HEK293 (cell line): ENCODE measurements around the gene SNCAIP.

ENCODE experiments used
- CTCF ChIA-PET: fragments of 350-600 bp; formaldehyde crosslinking; extraction: SDS; loops from one replicate; lab custom pipeline; 2021; ENCODE audit warnings: antibody characterized with exemption; lab: Yijun Ruan, JAX
- POLR2A ChIA-PET: fragments of 300-600 bp; formaldehyde crosslinking; extraction: SDS; loops from one replicate; lab custom pipeline; 2020; ENCODE audit warnings: antibody characterized with exemption, inconsistent platforms; lab: Yijun Ruan, JAX
- H3K27ac ChIP-seq: fragments of 200-500 bp; sonication (Bioruptor generic); 2 replicates; pipeline ENCODE4 v1.5.1; 2014; ENCODE audit warnings: low read depth, low read length, control low read depth, inconsistent platforms; ENCODE audit errors: extremely low read depth
- H3K36me3 ChIP-seq, 2 experiments: fragments of 200-500 bp in 1 of 2; sonication (Bioruptor generic) in 1 of 2; 1 replicate in 1 of 2; 2 replicates in 1 of 2; pipeline ENCODE4 v1.5.1; 2014 to 2017; ENCODE audit warnings: inconsistent platforms in 2 of 2, low read length in 2 of 2; ENCODE audit not compliant: control insufficient read depth in 2 of 2, insufficient read depth in 1 of 2
- H3K4me1 ChIP-seq: fragments of 200-500 bp; sonication (Bioruptor generic); 2 replicates; pipeline ENCODE4 v1.5.1; 2014; ENCODE audit warnings: mild to moderate bottlenecking, low read length, inconsistent platforms; ENCODE audit not compliant: control insufficient read depth, insufficient read depth
- H3K4me3 ChIP-seq: 2 replicates; pipeline ENCODE4 v1.5.1; 2011; ENCODE audit warnings: low read depth, mild to moderate bottlenecking, control low read depth, low read length, moderate library complexity
- H3K9me3 ChIP-seq: fragments of 200-500 bp; sonication (Bioruptor generic); 2 replicates; pipeline ENCODE4 v1.5.1; 2014; ENCODE audit warnings: low read depth, low read length, inconsistent platforms; ENCODE audit not compliant: control insufficient read depth, insufficient read depth
- BCL11B ChIP-seq: fragments of 450-650 bp; formaldehyde crosslinking; IDR thresholded peaks from 2 replicates; pipeline ENCODE4 v1.5.1; 2016; ENCODE audit warnings: low read depth, missing biosample characterization, missing genetic modification characterization
- BCL6B ChIP-seq: fragments of 450-650 bp; formaldehyde crosslinking; IDR thresholded peaks from 2 replicates; pipeline ENCODE4 v1.5.1; 2017; ENCODE audit warnings: missing biosample characterization, missing genetic modification characterization
- GLI4 ChIP-seq: fragments of 450-650 bp; formaldehyde crosslinking; IDR thresholded peaks from 2 replicates; pipeline ENCODE4 v1.5.1; 2016; ENCODE audit warnings: missing biosample characterization, missing genetic modification characterization
- HOXA7 ChIP-seq: sonication (generic); formaldehyde crosslinking; IDR thresholded peaks from 2 replicates; pipeline ENCODE4 v1.8.1; 2022; ENCODE audit warnings: missing genetic modification reagents, borderline replicate concordance
- KLF16 ChIP-seq: fragments of 450-650 bp; formaldehyde crosslinking; IDR thresholded peaks from 2 replicates; pipeline ENCODE4 v1.5.1; 2017; ENCODE audit warnings: missing biosample characterization, missing genetic modification characterization
- KLF7 ChIP-seq: fragments of 450-650 bp; formaldehyde crosslinking; IDR thresholded peaks from 2 replicates; pipeline ENCODE4 v1.5.1; 2016; ENCODE audit warnings: missing biosample characterization, missing genetic modification characterization, borderline replicate concordance
- KLF9 ChIP-seq: fragments of 450-650 bp; formaldehyde crosslinking; IDR thresholded peaks from 2 replicates; pipeline ENCODE4 v1.5.1; 2016; ENCODE audit warnings: missing biosample characterization, missing genetic modification characterization, low read depth
- ZBTB1 ChIP-seq: fragments of 450-650 bp; formaldehyde crosslinking; IDR thresholded peaks from 2 replicates; pipeline ENCODE4 v1.5.1; 2016; ENCODE audit warnings: missing biosample characterization, missing genetic modification characterization
- ZBTB49 ChIP-seq: fragments of 450-650 bp; formaldehyde crosslinking; IDR thresholded peaks from 2 replicates; pipeline ENCODE4 v1.5.1; 2016; ENCODE audit warnings: missing biosample characterization, missing genetic modification characterization, low read depth
- ZFP69B ChIP-seq: fragments of 450-650 bp; formaldehyde crosslinking; IDR thresholded peaks from 2 replicates; pipeline ENCODE4 v1.5.1; 2016; ENCODE audit warnings: missing biosample characterization, missing genetic modification characterization
- ZIC2 ChIP-seq: fragments of 450-650 bp; formaldehyde crosslinking; IDR thresholded peaks from 2 replicates; pipeline ENCODE4 v1.5.1; 2016; ENCODE audit warnings: missing biosample characterization, missing genetic modification characterization
- ZNF121 ChIP-seq: fragments of 450-650 bp; formaldehyde crosslinking; IDR thresholded peaks from 2 replicates; pipeline ENCODE4 v1.5.1; 2016; ENCODE audit warnings: missing biosample characterization, missing genetic modification characterization
- ZNF174 ChIP-seq: fragments of 450-650 bp; formaldehyde crosslinking; IDR thresholded peaks from 2 replicates; pipeline ENCODE4 v1.5.0; 2017; ENCODE audit warnings: missing biosample characterization, mild to moderate bottlenecking, missing genetic modification characterization
- ZNF341 ChIP-seq: fragments of 450-650 bp; formaldehyde crosslinking; IDR thresholded peaks from 2 replicates; pipeline ENCODE4; 2016; ENCODE audit warnings: low read depth, missing biosample characterization, missing genetic modification characterization
- ZNF354C ChIP-seq: fragments of 450-650 bp; formaldehyde crosslinking; IDR thresholded peaks from 2 replicates; pipeline ENCODE4 v1.5.1; 2016; ENCODE audit warnings: missing biosample characterization, missing genetic modification characterization, low read depth, borderline replicate concordance
- ZNF366 ChIP-seq: fragments of 450-650 bp; formaldehyde crosslinking; conservative IDR thresholded peaks from 2 replicates; pipeline ENCODE4 v1.5.1; 2016; ENCODE audit warnings: missing biosample characterization, missing genetic modification characterization
- ZNF426 ChIP-seq: fragments of 450-650 bp; formaldehyde crosslinking; IDR thresholded peaks from 2 replicates; pipeline ENCODE4 v1.5.1; 2017; ENCODE audit warnings: missing biosample characterization, missing genetic modification characterization, mild to moderate bottlenecking, inconsistent platforms, moderate library complexity
- ZNF48 ChIP-seq: fragments of 450-650 bp; formaldehyde crosslinking; IDR thresholded peaks from 2 replicates; pipeline ENCODE4 v1.5.1; 2016; ENCODE audit warnings: missing biosample characterization, missing genetic modification characterization
- ZNF530 ChIP-seq: fragments of 450-650 bp; formaldehyde crosslinking; IDR thresholded peaks from 2 replicates; pipeline ENCODE4 v1.5.1; 2016; ENCODE audit warnings: low read depth, missing biosample characterization, missing genetic modification characterization
- ZNF555 ChIP-seq: fragments of 450-650 bp; formaldehyde crosslinking; conservative IDR thresholded peaks from 2 replicates; pipeline ENCODE4 v1.5.1; 2017; ENCODE audit warnings: missing biosample characterization, mild to moderate bottlenecking, missing genetic modification characterization, inconsistent platforms
- ZNF677 ChIP-seq: fragments of 450-650 bp; IDR thresholded peaks from 2 replicates; pipeline ENCODE4 v1.5.0; 2018; ENCODE audit warnings: missing biosample characterization, mild to moderate bottlenecking, missing genetic modification characterization, moderate library complexity
- ZNF76 ChIP-seq: fragments of 450-650 bp; formaldehyde crosslinking; IDR thresholded peaks from 2 replicates; pipeline ENCODE4; 2016; ENCODE audit warnings: low read depth, missing biosample characterization, missing genetic modification characterization, borderline replicate concordance
- ZNF843 ChIP-seq: fragments of 450-650 bp; formaldehyde crosslinking; IDR thresholded peaks from 2 replicates; pipeline ENCODE4 v1.5.1; 2016; ENCODE audit warnings: missing biosample characterization, missing genetic modification characterization
- TF ChIP-seq, protein P1 (sequence below): fragments of 450-650 bp; formaldehyde crosslinking; IDR thresholded peaks from 2 replicates; pipeline ENCODE4 v1.5.1; 2016; ENCODE audit warnings: missing biosample characterization, missing genetic modification characterization
- TF ChIP-seq, protein P2 (sequence below): fragments of 450-650 bp; formaldehyde crosslinking; IDR thresholded peaks from 2 replicates; pipeline ENCODE4 v1.5.1; 2016; ENCODE audit warnings: missing biosample characterization, missing genetic modification characterization

SNCAIP gene

DNA sequence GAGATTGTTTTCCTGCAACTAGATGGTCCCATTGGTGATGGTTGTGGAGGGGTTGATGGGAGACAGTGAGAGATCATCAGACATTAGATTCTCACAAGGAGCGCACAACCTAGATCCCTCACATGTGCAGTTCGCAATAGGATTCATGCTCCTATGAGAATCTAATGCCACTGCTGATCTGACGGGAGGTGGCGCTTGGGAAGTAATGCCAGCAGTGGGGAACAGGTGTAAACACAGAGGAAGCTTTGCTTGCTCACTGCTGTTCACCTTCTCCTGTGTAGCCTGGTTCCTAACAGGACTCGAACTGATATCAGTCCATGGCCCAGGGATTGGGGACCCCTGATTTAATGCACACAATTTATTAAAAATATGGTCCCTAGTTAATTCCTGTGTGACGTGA lies 18.8 kb downstream of the SNCAIP start (continued):
- TF ChIP-seq KLF16 (tag by site-specific recombination) = no peak

GRCh38 chr5:122332599-122333555 lies 20.8 kb downstream of the SNCAIP start:
- Histone ChIP-seq H3K36me3 (no peaks in the 10 kb centered on the region), H3K27ac (peak overlapping the region; percentile 9), H3K4me1 (peaks cover 14% of the 10 kb centered on the region), H3K9me3 (no peaks in the 10 kb centered on the region), H3K4me3 (no peak overlapping the region)
- POLR2A ChIA-PET = no interaction called here
- CTCF ChIA-PET = interaction anchor here (1.2 to 1.8 kb wide), 2 partner anchors 9 to 14 kb away, joined by 4 to 6 read pairs; no protein-coding TSS in a partner anchor
- no peak for TF ChIP-seq HOXA7 (CRISPR knock-in tag)
- no peak for TF ChIP-seq ZNF48 (tag by site-specific recombination)
- TF ChIP-seq, protein P1, sequence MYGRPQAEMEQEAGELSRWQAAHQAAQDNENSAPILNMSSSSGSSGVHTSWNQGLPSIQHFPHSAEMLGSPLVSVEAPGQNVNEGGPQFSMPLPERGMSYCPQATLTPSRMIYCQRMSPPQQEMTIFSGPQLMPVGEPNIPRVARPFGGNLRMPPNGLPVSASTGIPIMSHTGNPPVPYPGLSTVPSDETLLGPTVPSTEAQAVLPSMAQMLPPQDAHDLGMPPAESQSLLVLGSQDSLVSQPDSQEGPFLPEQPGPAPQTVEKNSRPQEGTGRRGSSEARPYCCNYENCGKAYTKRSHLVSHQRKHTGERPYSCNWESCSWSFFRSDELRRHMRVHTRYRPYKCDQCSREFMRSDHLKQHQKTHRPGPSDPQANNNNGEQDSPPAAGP (tag by site-specific recombination) = no peak
- TF ChIP-seq ZIC2 = no peak
- no peak for TF ChIP-seq ZNF174 (tag by site-specific recombination)
- TF ChIP-seq BCL6B (tag by site-specific recombination) = peak; percentile 77
- no peak for TF ChIP-seq ZNF121 (tag by site-specific recombination)
- TF ChIP-seq BCL11B (tag by site-specific recombination) = 0 out of 2 replicates have a peak, but pooled peaks have one; percentile 42
- TF ChIP-seq GLI4 (tag by site-specific recombination) = no peak
- TF ChIP-seq KLF7 = no peak
- TF ChIP-seq ZNF366 = peak; percentile 81
- TF ChIP-seq, protein P2, sequence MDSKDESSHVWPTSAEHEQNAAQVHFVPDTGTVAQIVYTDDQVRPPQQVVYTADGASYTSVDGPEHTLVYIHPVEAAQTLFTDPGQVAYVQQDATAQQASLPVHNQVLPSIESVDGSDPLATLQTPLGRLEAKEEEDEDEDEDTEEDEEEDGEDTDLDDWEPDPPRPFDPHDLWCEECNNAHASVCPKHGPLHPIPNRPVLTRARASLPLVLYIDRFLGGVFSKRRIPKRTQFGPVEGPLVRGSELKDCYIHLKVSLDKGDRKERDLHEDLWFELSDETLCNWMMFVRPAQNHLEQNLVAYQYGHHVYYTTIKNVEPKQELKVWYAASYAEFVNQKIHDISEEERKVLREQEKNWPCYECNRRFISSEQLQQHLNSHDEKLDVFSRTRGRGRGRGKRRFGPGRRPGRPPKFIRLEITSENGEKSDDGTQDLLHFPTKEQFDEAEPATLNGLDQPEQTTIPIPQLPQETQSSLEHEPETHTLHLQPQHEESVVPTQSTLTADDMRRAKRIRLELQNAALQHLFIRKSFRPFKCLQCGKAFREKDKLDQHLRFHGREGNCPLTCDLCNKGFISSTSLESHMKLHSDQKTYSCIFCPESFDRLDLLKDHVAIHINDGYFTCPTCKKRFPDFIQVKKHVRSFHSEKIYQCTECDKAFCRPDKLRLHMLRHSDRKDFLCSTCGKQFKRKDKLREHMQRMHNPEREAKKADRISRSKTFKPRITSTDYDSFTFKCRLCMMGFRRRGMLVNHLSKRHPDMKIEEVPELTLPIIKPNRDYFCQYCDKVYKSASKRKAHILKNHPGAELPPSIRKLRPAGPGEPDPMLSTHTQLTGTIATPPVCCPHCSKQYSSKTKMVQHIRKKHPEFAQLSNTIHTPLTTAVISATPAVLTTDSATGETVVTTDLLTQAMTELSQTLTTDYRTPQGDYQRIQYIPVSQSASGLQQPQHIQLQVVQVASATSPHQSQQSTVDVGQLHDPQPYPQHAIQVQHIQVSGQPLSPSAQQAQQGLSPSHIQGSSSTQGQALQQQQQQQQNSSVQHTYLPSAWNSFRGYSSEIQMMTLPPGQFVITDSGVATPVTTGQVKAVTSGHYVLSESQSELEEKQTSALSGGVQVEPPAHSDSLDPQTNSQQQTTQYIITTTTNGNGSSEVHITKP = peak; percentile 69
- TF ChIP-seq ZNF426 = no peak
- 0 out of 2 replicates have a peak, but pooled peaks have one; percentile 58 for TF ChIP-seq ZBTB1 (tag by site-specific recombination)
- TF ChIP-seq ZFP69B (tag by site-specific recombination) = 0 out of 2 replicates have a peak, but pooled peaks have one; percentile 19
- TF ChIP-seq ZNF530 (tag by site-specific recombination) = no peak
- no peak for TF ChIP-seq ZNF341
- TF ChIP-seq ZNF843 (tag by site-specific recombination) = peak; percentile 97
- no peak for TF ChIP-seq ZNF555 (tag by site-specific recombination)
- TF ChIP-seq ZBTB49 (tag by site-specific recombination) = no peak
- no peak for TF ChIP-seq KLF9 (tag by site-specific recombination)
- no peak for TF ChIP-seq ZNF677
- no peak for TF ChIP-seq ZNF354C (tag by site-specific recombination)
- no peak for TF ChIP-seq ZNF76 (tag by site-specific recombination)
